Stimulated activated CD4-positive, alpha-beta T cell treated with anti-CD3 and anti-CD28 coated beads, Interleukin-15, amount 100 ng/mL, for 1 hour (primary cell): ENCODE measurements around the gene ZNG1A.
"Not testable (repeated sequence)": the region's sequence is repeated elsewhere in the genome, so short reads cannot be mapped to it uniquely, and the experiment has no call there.

Source experiments
- DNase-seq, 2 donors: peaks; one replicate each; pipeline ENCODE4 v3.0.0-alpha.2; 2020; ENCODE audit warnings: low read depth in 1 of 2, low spot score in 1 of 2

Gene ZNG1A

DNA sequence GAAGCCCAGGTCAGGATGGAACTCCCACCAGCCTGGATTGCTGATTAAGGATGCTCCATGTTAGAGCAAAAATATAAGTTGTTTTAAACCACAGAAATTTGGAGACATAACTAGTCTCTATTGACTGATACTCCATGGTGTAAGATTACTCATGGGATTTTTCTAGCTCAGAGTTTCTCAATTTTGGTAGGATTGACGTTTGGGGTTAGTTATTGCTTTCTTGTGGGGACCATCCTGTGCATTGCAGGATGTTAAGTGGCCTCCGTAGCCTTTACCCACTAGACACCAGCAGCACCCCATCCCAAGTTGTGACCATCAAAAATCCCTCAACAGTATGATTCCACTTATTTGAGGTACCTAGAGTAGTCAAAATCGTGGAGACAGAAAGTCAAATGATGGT lies 80.1 kb downstream of the ZNG1A start:
- not testable (repeated sequence) for DNase-seq

DNA sequence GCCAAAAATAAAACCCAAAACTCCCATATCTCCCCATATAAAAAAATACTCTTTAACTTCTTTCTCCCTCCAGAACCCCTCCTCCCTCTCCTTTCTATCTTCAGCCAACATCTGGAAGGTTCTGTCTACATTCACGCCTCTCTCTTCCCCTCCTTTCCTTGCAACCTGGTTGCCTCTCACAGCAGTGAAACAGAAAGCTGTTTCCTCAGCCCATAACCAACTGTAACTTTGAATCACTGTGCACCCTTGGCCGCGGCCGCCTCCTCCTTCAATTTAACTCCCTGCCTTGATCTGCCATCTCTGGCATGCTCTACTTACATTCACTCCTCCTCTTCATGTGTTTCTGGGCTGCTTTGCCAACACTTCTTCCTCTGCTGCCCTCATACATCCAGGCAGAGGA lies 83.9 kb downstream of the ZNG1A start:
- DNase-seq = not testable (repeated sequence)

DNA sequence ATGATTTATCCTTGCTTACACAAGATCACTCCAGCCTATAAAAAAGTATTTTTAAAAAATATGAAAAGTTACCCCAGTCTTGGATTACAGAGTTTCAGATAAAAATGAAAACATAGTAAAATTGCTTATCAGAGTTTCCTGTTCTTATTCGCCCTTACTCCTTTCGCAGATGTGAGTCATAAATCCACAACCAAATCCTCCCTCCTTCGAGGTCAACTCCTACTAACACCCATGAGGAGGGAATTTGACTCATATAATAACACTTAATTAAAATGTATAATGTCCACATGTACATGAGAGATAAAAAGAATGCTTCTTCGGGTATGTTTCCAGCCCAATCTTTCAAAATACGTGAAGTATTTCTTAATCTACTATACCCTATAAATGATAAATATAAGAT lies 84.5 kb downstream of the ZNG1A start:
- DNase-seq = not testable (repeated sequence)

DNA sequence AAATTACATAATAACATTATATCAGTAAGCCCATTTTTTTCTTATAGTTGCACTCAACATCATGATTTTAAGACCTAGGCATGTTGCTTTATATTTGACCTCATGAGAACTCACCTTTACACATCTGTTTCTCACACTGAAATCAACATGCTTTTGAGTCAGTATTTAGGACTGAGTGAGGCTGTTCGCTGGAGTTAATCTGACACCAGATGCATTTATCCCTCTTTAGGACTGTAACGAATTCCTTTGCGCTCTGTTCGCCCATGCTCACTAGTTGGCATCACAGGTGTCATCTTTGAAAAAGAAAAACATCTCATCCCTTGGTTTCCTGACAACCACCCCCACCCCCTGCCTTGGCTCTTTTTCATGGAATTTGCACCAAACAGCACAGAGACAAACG lies 84.9 kb downstream of the ZNG1A start:
- not testable (repeated sequence) for DNase-seq

DNA sequence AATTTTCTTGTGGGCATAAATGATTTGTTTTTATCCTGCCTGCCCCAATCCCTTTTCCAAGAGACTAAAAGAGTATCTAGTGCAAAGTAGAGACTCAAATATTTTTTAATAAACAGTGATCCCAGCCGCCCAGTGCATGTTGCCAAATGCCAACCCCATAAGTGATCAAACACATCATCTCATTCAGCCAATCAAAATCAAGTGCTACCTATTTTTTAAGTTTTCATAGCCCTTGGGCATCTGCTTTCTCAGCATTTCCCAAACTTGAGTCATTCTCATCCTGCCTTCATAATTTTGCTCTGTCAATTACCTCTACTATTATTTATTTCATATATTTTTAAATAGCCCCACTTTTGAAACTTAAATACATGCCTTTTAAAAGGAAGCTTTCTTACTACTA lies 88.0 kb downstream of the ZNG1A start:
- not testable (repeated sequence) for DNase-seq

DNA sequence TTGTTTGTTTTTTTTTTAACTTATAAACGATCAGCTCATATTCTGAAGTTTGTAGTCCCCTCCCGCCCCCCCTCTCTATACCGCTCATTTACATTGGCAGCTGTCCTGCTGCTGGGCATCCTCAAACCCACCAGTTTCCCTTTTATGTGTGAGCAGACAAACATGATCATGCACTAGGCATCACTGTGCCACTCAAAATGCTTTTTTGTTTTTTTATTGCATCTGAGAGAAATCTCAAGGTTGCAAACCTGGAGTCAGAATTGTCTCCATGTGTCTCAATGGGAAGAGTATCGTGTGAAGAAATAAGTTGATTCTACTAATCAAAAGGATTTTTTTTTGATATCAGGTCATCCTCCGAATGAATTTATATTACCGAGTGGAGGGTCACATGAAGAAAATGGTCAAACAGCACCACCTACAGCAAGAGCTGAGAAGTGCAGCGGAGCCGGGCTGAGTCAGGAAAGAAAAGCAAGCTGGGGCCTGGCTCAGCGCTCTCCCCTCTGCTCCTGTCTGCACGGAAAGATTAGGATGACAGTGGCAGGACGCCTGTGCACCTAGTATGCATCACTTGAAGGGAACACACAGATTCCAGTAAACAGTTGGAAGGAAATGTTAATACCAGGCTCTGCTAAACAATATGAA lies 90.3 kb downstream of the ZNG1A start:
- DNase-seq = not testable (repeated sequence)

DNA sequence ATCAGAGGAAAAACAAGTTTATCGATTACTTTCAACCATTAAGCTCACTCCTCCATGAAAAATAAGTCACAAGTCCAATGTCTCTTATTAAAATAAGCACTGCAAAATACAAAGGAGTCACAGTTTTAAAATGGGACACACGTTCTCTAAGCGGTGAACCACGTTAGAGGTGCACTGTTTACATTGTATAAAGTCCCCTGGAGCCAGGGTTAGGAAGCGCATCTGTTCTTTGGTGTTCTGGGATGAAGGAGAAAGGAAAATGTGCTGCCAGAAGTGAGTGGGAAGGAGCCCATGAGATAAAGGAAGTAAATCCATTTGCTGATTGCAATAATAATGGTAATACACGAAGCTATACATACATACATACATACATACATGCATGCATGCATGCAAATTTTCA lies 91.0 kb downstream of the ZNG1A start:
- not testable (repeated sequence) for DNase-seq

DNA sequence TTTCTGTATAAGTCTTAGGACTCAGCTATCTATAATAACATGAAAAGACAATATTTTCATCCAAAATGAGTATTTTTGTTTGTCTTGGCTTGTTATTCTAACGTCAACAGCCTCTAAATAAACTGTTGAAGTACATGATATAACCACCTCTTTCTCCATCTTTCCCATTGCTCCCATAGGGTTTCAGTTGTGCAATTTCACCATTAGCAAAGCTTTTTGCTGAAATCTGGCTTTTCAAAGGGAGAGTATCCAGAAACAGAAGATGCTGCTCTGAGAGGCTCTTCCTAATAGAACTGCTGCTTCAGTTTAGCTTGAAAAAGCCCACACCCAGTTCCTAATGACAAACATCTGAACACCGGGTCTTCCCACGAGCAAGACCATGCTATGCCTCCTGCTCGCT lies 91.8 kb downstream of the ZNG1A start:
- not testable (repeated sequence) for DNase-seq

DNA sequence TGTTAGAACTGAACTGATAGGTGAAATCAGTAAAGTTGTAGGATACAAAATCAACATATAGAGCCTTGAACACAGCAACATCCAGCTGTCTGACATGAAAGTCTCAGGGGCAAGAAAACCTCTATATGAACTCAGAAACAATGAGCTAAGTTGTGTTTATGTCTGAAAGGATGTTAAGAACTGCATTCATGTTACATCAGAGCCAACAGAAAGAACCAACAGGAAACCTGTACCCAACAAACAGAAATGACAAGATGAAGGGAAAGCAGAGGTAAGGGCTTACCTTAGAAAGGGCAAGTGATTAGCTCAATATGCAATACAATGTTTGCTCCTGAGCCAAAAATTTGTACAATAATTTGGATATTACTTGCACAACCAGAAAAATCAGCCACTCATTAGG lies 92.2 kb downstream of the ZNG1A start:
- DNase-seq = not testable (repeated sequence)

DNA sequence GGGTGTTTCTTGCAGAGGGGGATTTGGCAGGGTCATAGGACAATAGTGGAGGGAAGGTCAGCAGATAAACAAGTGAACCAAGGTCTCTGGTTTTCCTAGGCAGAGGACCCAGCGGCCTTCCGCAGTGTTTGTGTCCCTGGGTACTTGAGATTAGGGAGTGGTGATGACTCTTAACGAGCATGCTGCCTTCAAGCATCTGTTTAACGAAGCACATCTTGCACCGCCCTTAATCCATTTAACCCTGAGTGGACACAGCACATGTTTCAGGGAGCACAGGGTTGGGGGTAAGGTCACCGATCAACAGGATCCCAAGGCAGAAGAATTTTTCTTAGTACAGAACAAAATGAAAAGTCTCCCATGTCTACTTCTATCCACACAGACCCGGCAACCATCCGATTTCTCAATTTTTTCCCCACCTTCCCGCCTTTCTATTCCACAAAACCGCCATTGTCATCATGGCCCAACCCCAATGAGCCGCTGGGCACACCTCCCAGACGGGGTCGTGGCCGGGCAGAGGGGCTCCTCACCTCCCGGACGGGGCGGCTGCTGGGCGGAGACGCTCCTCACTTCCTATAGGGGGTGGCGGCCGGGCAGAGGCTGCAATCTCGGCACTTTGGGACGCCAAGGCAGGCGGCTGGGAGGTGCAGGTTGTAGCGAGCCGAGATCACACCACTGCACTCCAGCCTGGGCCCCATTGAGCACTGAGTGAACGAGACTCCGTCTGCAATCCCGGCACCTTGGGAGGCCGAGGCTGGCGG lies 95.7 kb downstream of the ZNG1A start:
- not testable (repeated sequence) for DNase-seq

DNA sequence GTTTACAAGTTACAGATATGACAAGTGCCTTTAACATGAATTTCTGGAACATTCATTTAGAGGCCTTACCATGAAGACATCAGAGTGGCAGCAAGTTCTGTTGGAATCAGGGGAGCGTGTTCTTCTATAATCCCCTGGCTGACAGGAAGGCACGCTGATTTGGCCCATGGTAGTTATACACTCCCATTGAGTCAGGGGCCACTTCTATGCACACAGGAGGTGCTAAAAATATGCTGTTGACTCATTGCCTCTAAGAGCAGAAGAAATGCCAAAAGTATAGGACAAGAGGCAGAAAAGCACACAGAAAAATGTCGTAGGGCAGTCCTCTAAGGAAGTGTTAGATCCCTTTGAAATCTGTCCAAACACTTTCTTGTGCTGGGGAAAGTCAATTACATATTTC lies 100.5 kb downstream of the ZNG1A start:
- not testable (repeated sequence) for DNase-seq

DNA sequence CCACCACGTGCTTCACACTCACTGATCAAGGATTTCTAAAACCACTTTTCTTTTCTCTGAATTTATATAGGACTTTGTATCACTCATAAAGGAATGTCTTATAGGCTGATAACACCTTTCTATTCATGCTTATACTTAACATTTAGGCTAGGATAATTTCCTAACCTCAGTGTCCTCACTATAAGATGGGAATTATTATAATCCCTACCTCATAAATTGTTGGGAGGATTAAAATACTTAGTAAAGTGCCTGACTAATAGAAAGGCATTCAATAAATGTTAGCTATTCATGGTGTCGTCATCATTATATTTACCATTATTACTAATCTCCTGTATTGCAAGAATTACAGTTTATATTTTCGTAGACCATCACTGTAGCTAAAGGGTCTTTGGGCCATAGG lies 102.5 kb downstream of the ZNG1A start:
- DNase-seq = not testable (repeated sequence)

DNA sequence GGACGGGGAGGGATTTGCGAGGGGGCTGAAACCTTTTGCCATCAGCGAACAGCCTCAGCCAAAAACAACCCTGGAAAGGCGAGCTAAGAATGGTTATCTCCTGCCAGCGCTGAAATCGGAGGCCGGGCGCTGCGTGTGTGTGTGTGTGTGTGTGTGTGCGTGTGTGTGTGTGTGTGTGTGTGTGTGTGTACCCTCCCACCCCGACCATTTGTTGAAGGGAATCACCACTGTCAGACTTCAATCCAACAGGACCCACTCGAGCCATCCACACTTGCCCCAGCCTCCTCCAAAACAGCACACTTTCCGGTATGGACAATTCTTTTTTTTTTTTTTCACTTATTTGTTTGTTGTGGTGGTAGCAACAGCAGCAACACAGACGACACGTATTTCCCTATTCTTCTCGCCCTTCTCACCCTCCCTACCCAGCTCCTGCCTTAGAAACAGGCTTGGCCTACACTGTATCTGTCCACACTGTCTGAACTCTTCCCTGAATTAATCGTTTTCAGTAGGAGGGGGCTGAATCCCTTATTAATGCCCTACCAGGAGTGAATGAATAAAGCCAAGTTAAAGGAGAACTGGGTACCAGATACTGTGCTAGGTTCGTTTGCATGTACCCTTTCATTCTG lies 104.8 kb downstream of the ZNG1A start:
- not testable (repeated sequence) for DNase-seq

DNA sequence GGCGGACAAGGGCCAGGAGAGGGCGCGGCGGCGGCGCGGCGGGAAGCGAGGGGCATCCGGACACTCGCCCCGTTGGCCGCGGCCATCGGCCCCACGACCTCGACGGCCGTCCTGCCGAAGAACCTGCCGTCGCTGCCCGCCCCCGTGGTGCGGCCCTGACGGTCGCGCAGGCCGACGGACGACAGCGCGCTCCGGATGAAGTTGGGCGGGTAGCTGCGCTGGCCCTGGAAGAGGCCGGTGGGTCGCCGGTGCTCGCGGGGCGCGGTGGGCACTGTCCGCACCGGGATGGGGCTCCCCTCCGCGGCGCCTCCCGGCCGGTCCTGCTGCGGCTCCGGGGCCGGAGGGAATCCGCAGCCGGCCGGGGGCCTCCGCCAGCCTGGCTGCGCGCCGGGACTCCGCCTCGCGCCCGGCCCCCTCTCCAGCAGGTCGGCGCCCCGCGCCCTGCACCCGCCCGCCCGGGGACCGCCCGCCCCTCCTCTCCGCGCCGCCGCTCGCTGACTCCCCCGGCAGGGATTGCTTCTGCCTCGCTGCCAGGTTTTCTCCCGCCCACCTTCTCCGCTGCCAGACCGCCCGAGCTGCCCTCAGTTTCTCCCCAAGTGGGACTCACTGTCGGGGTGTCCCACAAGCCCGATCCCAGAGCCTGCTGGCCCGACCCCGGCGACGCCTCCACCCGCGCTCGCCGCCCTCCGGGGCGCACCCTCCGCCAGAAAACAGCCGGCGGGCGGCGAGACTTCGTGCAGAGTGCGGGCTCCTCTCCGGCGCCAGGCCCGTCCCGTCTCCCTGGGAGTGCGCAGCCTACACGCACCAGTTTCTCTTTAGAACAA lies 105.6 kb downstream of the ZNG1A start:
- DNase-seq = not testable (repeated sequence)
